Measurements from ENCODE around the gene PRICKLE3. TPM values are rescaled to one million over a fixed set of nuclear protein-coding genes. Genes with fewer than 3 reads are reported as not detected.

The PRICKLE3 gene
- total RNA-seq, 2 experiments from 2014 or later: 9.9 to 16.7 TPM

DNA sequence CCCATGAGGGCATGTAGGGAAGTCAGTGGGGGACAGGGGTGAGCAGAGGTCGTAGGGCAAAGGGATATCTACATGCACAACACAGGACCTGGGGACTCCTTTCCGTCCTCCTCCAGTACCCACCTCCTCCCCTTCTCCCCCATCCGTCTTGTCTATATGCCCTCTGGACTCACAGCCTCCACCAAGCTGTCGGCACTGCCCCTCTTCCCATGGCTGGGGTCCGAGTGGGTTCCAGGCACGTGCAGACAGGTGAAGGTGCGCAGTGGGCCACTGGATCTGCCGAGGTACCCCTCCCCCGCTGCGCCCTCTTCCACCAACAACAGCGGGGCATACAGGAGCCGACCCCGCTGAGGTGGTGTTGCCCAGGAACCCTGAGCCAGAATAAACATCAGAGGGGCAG lies 19.3 kb upstream of the PRICKLE3 start:
- no peak overlapping the region for H3K4me2 ChIP-seq (ENCODE audit: low read length)
- no peaks in the 10 kb centered on the region for H3K9me2 ChIP-seq (ENCODE audit: insufficient read depth, low read length)
- H3K79me2 ChIP-seq (ENCODE audit: insufficient read depth, low read depth, low read length): no peaks in the 10 kb centered on the region
- ChIA-PET POLR2A (no interaction called here), CTCF (ENCODE audit: unreplicated experiment) (no interaction called here)
- H3K9me3 ChIP-seq (ENCODE audit: low read length): no peaks in the 10 kb centered on the region
- peaks cover 4% of the 10 kb centered on the region for H3K4me1 ChIP-seq (ENCODE audit: insufficient read depth, low read length, poor library complexity, severe bottlenecking)
- no peak overlapping the region for H3K4me3 ChIP-seq (ENCODE audit: low read depth, low read length, poor library complexity, severe bottlenecking)
- BruUV-seq (replicated peaks): no TSS peak
- H2AFZ ChIP-seq (ENCODE audit: low read length): no peak overlapping the region
- H3K27ac ChIP-seq (ENCODE audit: low read depth, low read length, poor library complexity, severe bottlenecking): no peak overlapping the region
- no peaks in the 10 kb centered on the region for H4K20me1 ChIP-seq (ENCODE audit: insufficient read depth, low read length)
- intact Hi-C loops (cut with micrococcal nuclease; ENCODE audit: unreplicated experiment): no loop called here
- TF ChIP-seq, protein P1, sequence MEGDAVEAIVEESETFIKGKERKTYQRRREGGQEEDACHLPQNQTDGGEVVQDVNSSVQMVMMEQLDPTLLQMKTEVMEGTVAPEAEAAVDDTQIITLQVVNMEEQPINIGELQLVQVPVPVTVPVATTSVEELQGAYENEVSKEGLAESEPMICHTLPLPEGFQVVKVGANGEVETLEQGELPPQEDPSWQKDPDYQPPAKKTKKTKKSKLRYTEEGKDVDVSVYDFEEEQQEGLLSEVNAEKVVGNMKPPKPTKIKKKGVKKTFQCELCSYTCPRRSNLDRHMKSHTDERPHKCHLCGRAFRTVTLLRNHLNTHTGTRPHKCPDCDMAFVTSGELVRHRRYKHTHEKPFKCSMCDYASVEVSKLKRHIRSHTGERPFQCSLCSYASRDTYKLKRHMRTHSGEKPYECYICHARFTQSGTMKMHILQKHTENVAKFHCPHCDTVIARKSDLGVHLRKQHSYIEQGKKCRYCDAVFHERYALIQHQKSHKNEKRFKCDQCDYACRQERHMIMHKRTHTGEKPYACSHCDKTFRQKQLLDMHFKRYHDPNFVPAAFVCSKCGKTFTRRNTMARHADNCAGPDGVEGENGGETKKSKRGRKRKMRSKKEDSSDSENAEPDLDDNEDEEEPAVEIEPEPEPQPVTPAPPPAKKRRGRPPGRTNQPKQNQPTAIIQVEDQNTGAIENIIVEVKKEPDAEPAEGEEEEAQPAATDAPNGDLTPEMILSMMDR (conservative IDR thresholded peaks at IDR 0.05; ENCODE audit: low read length): no peak
- no peak for TF ChIP-seq EZH2phosphoT487 (IDR thresholded peaks at IDR 0.05; ENCODE audit: borderline replicate concordance, low read depth, low read length)
- no peaks in the 10 kb centered on the region for H3K36me3 ChIP-seq (ENCODE audit: insufficient read depth, low read length)
- no peak for DNase-seq (ENCODE audit: low spot score)

DNA sequence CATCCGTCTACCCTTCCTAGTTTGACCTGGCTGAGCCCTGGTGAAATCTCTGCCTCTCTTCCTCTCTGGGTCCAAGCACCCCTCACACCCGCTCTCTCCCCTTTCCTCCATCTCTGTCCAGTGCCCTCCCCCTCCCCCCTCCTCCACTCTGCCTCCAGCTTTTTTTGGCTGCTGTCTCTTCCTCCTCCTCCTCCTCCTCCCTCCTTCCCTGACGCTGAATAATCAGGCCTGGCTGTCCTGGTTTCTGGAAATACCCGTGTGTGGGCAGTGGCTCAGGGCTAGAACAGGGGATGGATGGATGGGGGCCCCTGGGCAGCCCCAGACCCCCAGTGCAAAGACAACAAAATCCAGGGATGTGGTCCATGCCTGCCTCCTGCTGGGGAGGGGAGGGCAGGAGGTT lies 18.5 kb upstream of the PRICKLE3 start:
- no peaks in the 10 kb centered on the region for H3K79me2 ChIP-seq (ENCODE audit: insufficient read depth, low read depth, low read length)
- TF ChIP-seq EZH2phosphoT487 (IDR thresholded peaks at IDR 0.05; ENCODE audit: borderline replicate concordance, low read depth, low read length): no peak
- TF ChIP-seq, protein P1 (conservative IDR thresholded peaks at IDR 0.05; ENCODE audit: low read length): no peak
- H3K4me2 ChIP-seq (ENCODE audit: low read length): no peak overlapping the region
- no peaks in the 10 kb centered on the region for H3K36me3 ChIP-seq (ENCODE audit: insufficient read depth, low read length)
- ChIA-PET CTCF (ENCODE audit: unreplicated experiment) (no interaction called here), POLR2A (no interaction called here)
- no TSS peak for BruUV-seq (replicated peaks)
- no peak overlapping the region for H3K4me3 ChIP-seq (ENCODE audit: low read depth, low read length, poor library complexity, severe bottlenecking)
- H4K20me1 ChIP-seq (ENCODE audit: insufficient read depth, low read length): no peaks in the 10 kb centered on the region
- peaks cover 5% of the 10 kb centered on the region for H3K4me1 ChIP-seq (ENCODE audit: insufficient read depth, low read length, poor library complexity, severe bottlenecking)
- H3K9me2 ChIP-seq (ENCODE audit: insufficient read depth, low read length): no peaks in the 10 kb centered on the region
- H3K27ac ChIP-seq (ENCODE audit: low read depth, low read length, poor library complexity, severe bottlenecking): no peak overlapping the region
- H2AFZ ChIP-seq (ENCODE audit: low read length): no peak overlapping the region
- intact Hi-C loops (cut with micrococcal nuclease; ENCODE audit: unreplicated experiment): no loop called here
- no peak for DNase-seq (ENCODE audit: low spot score)
- no peaks in the 10 kb centered on the region for H3K9me3 ChIP-seq (ENCODE audit: low read length)

DNA sequence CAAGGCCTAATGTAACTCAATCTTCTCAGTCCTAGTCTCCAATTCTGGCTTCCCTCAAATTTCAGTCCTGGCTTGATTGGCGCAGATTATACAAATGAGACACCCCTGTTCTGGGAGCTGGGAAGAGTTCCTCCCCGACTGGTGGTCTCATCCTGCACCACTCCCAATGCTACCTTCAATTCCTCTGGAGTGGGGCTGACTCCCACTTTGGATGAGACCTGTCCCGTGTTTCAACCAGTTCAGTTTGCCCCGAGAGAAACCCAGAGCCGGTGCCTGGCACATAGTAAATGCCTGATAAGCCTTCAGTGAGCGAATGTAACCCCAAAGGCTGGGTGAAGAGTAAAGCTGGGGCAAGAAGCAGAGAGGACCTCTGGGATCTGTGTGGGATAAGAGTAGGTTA lies 17.8 kb upstream of the PRICKLE3 start:
- TF ChIP-seq EZH2phosphoT487 (IDR thresholded peaks at IDR 0.05; ENCODE audit: borderline replicate concordance, low read depth, low read length): no peak
- Histone ChIP-seq H4K20me1 (ENCODE audit: insufficient read depth, low read length) (no peaks in the 10 kb centered on the region), H3K4me3 (ENCODE audit: low read depth, low read length, poor library complexity, severe bottlenecking) (no peak overlapping the region), H3K9me2 (ENCODE audit: insufficient read depth, low read length) (no peaks in the 10 kb centered on the region), H3K4me2 (ENCODE audit: low read length) (no peak overlapping the region), H3K4me1 (ENCODE audit: insufficient read depth, low read length, poor library complexity, severe bottlenecking) (peaks cover 5% of the 10 kb centered on the region), H3K27ac (ENCODE audit: low read depth, low read length, poor library complexity, severe bottlenecking) (no peak overlapping the region), H3K79me2 (ENCODE audit: insufficient read depth, low read depth, low read length) (no peaks in the 10 kb centered on the region), H3K9me3 (ENCODE audit: low read length) (no peaks in the 10 kb centered on the region), H2AFZ (ENCODE audit: low read length) (no peak overlapping the region), H3K36me3 (ENCODE audit: insufficient read depth, low read length) (no peaks in the 10 kb centered on the region)
- no TSS peak for BruUV-seq (replicated peaks)
- no peak for DNase-seq (ENCODE audit: low spot score)
- POLR2A ChIA-PET: no interaction called here
- CTCF ChIA-PET (ENCODE audit: unreplicated experiment): no interaction called here
- intact Hi-C loops (cut with micrococcal nuclease; ENCODE audit: unreplicated experiment): no loop called here
